SU-DHL-6 (cell line): Measurements from ENCODE around the gene FBXW4.

Experiments
- H2AFZ ChIP-seq: fragments of 200-600 bp; sonication (generic); 2 replicates; pipeline ENCODE4 v1.6.1; 2014; ENCODE audit warnings: low read depth, mild to moderate bottlenecking, moderate library complexity, mixed read lengths, antibody characterized with exemption, low read length; ENCODE audit not compliant: severe bottlenecking
- H3F3A ChIP-seq: fragments of 200-600 bp; shearing (Covaris generic); 2 replicates; pipeline ENCODE4 v1.6.0; 2016; ENCODE audit warnings: antibody characterized with exemption, mild to moderate bottlenecking; ENCODE audit not compliant: insufficient read depth
- H3K27ac ChIP-seq: fragments of 200-600 bp; sonication (generic); 2 replicates; pipeline ENCODE4 v1.5.1; 2016; ENCODE audit warnings: low read depth, mild to moderate bottlenecking, low read length, moderate library complexity, mixed read lengths
- H3K27me3 ChIP-seq: fragments of 200-600 bp; sonication (generic), shearing (Covaris generic); 2 replicates; pipeline ENCODE4 v1.6.0; 2014; ENCODE audit warnings: mild to moderate bottlenecking, low read length
- H3K36me3 ChIP-seq: fragments of 200-600 bp; sonication (generic); 2 replicates; pipeline ENCODE4 v1.6.1; 2014; ENCODE audit warnings: mild to moderate bottlenecking, low read length, mixed read lengths
- H3K4me2 ChIP-seq: fragments of 300-600, 200-600 bp; shearing (Covaris generic), sonication (generic); 2 replicates; pipeline ENCODE4 v1.6.0; 2014; ENCODE audit warnings: low read length, low read depth, mild to moderate bottlenecking; ENCODE audit not compliant: poor library complexity, severe bottlenecking
- H3K4me3 ChIP-seq: fragments of 200-600 bp; sonication (generic); 2 replicates; pipeline ENCODE4 v1.5.1; 2014; ENCODE audit warnings: antibody characterized with exemption, low read length, mild to moderate bottlenecking, mixed read lengths; ENCODE audit not compliant: insufficient read depth, poor library complexity, severe bottlenecking
- H3K79me2 ChIP-seq: fragments of 200-600 bp; sonication (generic); 2 replicates; pipeline ENCODE4 v1.6.1; 2014; ENCODE audit warnings: mild to moderate bottlenecking, low read length, moderate library complexity; ENCODE audit not compliant: insufficient read depth
- H3K9ac ChIP-seq: fragments of 200-600 bp; sonication (generic); 2 replicates; pipeline ENCODE4 v1.7.0; 2014; ENCODE audit warnings: mild to moderate bottlenecking, low read length
- H3K9me2 ChIP-seq: fragments of 200-600 bp; sonication (generic); replicated peaks from 2 replicates; pipeline ENCODE4 v1.6.1; 2014; ENCODE audit warnings: low read length; ENCODE audit not compliant: insufficient read depth
- H3K9me3 ChIP-seq: fragments of 200-600 bp; sonication (generic); 2 replicates; pipeline ENCODE4 v1.6.1; 2014; ENCODE audit warnings: low read length, mixed read lengths; ENCODE audit not compliant: insufficient read depth
- H4K20me1 ChIP-seq: fragments of 200-600 bp; sonication (generic); 2 replicates; pipeline ENCODE4 v1.6.1; 2014; ENCODE audit warnings: low read depth, mild to moderate bottlenecking, antibody characterized with exemption, low read length, moderate library complexity, mixed read lengths
- CTCF ChIP-seq: fragments of 200-600 bp; sonication (generic); IDR thresholded peaks from one replicate; pipeline ENCODE4 v1.5.1; 2017; ENCODE audit warnings: antibody characterized with exemption, mild to moderate bottlenecking, low read length, moderate library complexity; ENCODE audit not compliant: insufficient read depth, poor library complexity, severe bottlenecking
- EZH2phosphoT487 ChIP-seq: fragments of 200-600 bp; sonication (generic), shearing (Covaris generic); conservative IDR thresholded peaks from 2 replicates; pipeline ENCODE4 v1.6.1; 2018; ENCODE audit warnings: mild to moderate bottlenecking, antibody characterized with exemption, low read length, moderate library complexity, mixed read lengths

The FBXW4 gene

DNA sequence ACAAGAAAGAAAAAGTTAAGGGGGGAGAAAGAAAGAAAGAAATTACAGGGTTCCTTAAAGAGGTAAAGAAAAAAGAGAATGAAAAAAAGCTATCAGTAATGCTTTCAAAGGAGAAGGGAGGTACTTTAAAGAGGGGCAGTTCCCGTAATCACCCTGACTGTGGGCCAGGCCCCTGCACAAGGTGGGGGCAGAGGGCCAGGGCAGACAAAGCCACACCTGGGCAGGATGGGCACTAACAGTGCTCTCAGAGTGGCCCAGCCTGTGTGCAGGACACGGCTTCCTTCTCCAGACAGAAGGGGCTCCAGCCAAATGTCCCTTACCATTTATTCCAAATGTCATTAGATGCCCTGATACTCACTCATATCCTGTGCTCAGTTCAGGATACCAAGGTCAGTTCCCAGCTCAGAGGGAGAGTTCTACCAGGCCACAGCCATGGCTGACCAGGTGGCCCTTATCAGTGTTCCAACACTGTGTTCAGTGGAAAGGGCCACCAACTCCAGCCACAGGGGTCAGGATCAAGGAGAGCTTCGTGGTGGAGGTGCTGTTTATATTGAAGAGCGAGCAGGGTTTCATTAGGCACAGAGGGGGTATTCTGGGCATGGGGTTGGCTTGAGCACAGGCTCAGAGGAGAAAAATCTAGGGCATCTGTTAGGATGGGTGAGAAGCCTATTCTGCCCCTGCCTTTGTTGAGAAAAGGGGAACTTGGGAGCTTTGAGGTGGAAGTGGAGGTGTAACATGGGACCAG lies 77.0 kb downstream of the FBXW4 start:
- no peaks in the 10 kb centered on the region for H3K27me3 ChIP-seq
- H3F3A ChIP-seq: peaks cover 10% of the 10 kb centered on the region; the same call in 1 of the 2 replicates
- peak overlapping the region; percentile 69 for H3K27ac ChIP-seq
- H4K20me1 ChIP-seq: no peaks in the 10 kb centered on the region
- TF ChIP-seq EZH2phosphoT487 (no peak), CTCF (no peak)
- H3K36me3 ChIP-seq: no peaks in the 10 kb centered on the region
- no peaks in the 10 kb centered on the region for H3K79me2 ChIP-seq
- H3K4me3 ChIP-seq: no peak overlapping the region
- H3K9me2 ChIP-seq: no peaks in the 10 kb centered on the region
- H2AFZ ChIP-seq: no peak overlapping the region
- peak overlapping the region; percentile 28 for H3K4me2 ChIP-seq
- H3K9me3 ChIP-seq: no peaks in the 10 kb centered on the region
- H3K9ac ChIP-seq: peak overlapping the region; percentile 29; the same call in 1 of the 2 replicates

DNA sequence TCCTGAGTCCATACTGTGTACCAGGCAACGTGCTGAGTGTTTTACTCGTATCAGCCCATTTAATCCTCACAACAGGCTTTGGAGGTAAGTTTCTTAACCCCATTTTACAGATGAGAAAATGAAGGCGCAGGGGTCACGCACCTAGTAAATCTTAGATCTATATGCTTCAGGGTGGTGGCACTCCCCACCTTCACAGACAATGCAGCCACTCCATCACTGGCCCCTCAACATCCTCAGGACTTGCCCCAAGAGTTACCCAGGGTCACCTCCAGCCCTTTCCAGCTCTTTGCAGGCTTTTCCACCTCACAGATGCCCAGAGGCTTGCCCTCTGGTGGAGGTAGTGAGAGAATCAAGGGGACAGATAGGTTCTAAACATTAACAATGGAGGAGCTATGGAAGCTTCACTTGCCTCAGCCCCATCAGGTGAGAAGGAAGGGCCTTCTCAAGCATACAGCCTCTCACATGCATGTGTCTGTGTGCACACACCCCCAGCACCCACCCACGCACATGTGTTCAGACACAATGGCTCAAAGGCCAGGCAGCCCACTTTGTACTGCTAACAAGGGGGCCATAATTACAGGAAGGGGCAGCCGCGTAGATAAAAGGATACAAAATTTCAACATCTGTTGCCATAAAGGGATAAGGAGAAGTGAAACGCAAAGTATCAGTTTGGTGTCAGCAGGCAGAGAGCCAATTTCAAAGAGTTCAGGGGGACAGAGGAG lies 77.7 kb downstream of the FBXW4 start:
- Histone ChIP-seq H3K4me2 (peak overlapping the region; percentile 28), H3K27ac (peak overlapping the region; percentile 69)

DNA sequence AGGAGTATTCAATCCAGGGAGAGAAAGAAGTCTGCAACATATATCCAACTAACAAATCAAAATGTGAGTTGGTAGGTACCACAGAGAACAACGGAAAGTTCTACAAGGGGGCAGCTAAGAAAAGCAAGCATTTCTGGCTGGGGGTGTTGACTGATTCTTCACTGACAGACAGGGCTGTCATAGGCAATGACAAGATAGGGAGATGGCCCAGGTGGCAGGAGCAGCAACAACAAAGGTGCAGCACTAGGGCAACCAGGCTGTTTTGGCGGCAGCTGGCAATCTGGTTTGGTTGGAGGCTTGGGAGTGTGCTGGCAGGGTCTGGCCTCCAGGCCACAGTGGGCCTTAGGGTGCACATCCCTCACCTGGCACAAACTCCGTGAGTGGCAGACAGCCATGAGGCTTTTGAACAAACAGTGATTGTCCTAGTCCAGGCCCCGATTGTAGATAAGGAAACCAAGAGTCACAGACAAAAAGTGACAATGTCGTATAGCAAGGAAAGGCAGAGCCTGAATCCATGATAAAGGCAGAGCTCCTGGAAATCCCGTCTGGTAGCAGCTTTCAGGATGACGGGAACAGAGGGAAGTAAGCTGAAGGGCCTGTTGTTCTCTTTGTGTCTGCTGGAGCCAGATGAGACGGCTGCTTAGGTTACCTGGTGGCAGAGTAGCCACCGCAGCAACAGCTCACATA lies 78.4 kb downstream of the FBXW4 start:
- H2AFZ ChIP-seq: no peak overlapping the region
- H3K27me3 ChIP-seq: no peaks in the 10 kb centered on the region
- no peaks in the 10 kb centered on the region for H3K79me2 ChIP-seq
- no peak for TF ChIP-seq EZH2phosphoT487
- no peak for TF ChIP-seq CTCF
- H3K4me3 ChIP-seq: no peak overlapping the region
- H3K4me2 ChIP-seq: no peak overlapping the region
- H3K9ac ChIP-seq: no peak overlapping the region
- H3F3A ChIP-seq: peaks cover 10% of the 10 kb centered on the region; the same call in 1 of the 2 replicates
- no peak overlapping the region for H3K27ac ChIP-seq
- H3K9me3 ChIP-seq: no peaks in the 10 kb centered on the region
- no peaks in the 10 kb centered on the region for H3K36me3 ChIP-seq
- H3K9me2 ChIP-seq: no peaks in the 10 kb centered on the region
- no peaks in the 10 kb centered on the region for H4K20me1 ChIP-seq

More for the DNA sequence above, 77.7 kb downstream of the FBXW4 start:
- H3K4me3 ChIP-seq: no peak overlapping the region
- H3K36me3 ChIP-seq: no peaks in the 10 kb centered on the region
- no peaks in the 10 kb centered on the region for H3K27me3 ChIP-seq
- H3K9me2 ChIP-seq: no peaks in the 10 kb centered on the region
- H3F3A ChIP-seq: peaks cover 10% of the 10 kb centered on the region; the same call in 1 of the 2 replicates
- no peaks in the 10 kb centered on the region for H4K20me1 ChIP-seq
- no peak for TF ChIP-seq CTCF
- TF ChIP-seq EZH2phosphoT487: no peak
- peak overlapping the region; percentile 2; the same call in 1 of the 2 replicates for H3K9ac ChIP-seq
- no peaks in the 10 kb centered on the region for H3K9me3 ChIP-seq
- no peaks in the 10 kb centered on the region for H3K79me2 ChIP-seq
- no peak overlapping the region for H2AFZ ChIP-seq
